GM10266 (cell line): ENCODE measurements around the gene MYO5C.

Experiments
- DNase-seq: peaks from one replicate; pipeline ENCODE4 v3.0.0; 2012; ENCODE audit errors: extremely low spot score
- TF ChIP-seq, protein P1 (sequence below): IDR thresholded peaks from 2 replicates; pipeline ENCODE4 v1.5.1; 2012; ENCODE audit warnings: mild to moderate bottlenecking, low read depth; ENCODE audit not compliant: control insufficient read depth, insufficient read depth; ENCODE audit errors: missing control alignments

Gene MYO5C

GRCh38 chr15:52324109-52324508, 28.5 kb upstream of the MYO5C start:
- DNase-seq: no peak
- TF ChIP-seq, protein P1, sequence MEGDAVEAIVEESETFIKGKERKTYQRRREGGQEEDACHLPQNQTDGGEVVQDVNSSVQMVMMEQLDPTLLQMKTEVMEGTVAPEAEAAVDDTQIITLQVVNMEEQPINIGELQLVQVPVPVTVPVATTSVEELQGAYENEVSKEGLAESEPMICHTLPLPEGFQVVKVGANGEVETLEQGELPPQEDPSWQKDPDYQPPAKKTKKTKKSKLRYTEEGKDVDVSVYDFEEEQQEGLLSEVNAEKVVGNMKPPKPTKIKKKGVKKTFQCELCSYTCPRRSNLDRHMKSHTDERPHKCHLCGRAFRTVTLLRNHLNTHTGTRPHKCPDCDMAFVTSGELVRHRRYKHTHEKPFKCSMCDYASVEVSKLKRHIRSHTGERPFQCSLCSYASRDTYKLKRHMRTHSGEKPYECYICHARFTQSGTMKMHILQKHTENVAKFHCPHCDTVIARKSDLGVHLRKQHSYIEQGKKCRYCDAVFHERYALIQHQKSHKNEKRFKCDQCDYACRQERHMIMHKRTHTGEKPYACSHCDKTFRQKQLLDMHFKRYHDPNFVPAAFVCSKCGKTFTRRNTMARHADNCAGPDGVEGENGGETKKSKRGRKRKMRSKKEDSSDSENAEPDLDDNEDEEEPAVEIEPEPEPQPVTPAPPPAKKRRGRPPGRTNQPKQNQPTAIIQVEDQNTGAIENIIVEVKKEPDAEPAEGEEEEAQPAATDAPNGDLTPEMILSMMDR: no peak

GRCh38 chr15:52318729-52319500, 23.3 kb upstream of the MYO5C start:
- no peak for DNase-seq
- TF ChIP-seq, protein P1: no peak

GRCh38 chr15:52317688-52318087, 22.1 kb upstream of the MYO5C start:
- DNase-seq: no peak

DNA sequence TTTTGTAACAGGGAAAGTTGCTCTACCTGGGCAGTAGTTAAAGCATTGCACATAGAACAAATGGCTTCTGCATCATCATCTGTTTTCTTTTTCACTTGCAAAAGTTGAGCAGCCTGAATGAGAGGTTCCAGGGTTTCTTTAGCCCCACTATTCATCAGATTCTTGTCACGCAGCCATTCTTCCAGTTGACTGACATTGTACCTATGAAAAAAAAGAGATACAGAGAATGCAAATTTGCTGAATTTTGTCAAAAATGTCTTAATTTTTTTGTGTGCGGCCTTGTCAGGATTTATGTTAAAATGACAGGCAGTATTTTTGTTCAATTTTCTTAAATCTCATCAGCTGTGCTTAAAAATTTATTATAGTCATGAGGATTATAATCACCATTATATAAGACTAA, 21.4 kb upstream of the MYO5C start:
- TF ChIP-seq, protein P1: no peak
- DNase-seq: no peak

More at GRCh38 chr15:52317688-52318087, 22.1 kb upstream of the MYO5C start:
- TF ChIP-seq, protein P1: no peak

GRCh38 chr15:52309154-52309548, 13.5 kb upstream of the MYO5C start:
- DNase-seq: no peak
- TF ChIP-seq, protein P1: no peak

DNA sequence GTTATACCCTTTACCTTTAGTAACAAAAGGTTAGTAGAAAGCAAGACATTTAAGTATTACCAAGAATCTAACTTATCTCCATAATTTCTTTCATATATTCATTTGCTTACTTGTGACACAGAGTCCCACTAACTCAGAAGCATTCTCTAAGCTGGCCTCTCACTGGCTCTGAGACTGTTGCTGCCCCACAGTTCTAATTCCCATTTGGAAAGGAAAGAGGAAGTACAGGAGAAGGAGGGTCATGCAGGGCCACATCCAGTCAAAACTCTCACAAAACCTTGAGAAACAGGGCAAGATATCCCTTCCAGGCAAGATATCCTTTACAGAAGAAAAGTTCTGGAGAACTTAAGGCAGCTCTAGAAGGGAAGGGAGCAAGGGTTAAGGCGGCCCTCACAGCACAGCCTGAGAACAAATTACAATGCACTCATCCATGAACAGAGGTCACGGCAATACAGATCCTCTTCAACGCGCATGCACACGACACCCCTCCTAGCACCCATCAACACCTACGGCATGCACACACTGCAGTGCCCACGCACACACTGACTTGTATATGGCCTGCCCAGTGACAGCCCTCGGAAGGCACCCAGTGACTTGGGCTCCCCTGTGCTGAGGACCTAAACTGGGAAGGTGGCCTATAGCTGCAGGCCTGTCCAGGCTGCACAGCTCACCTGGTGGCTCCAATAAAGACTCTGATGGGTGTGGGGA, 13.0 kb upstream of the MYO5C start:
- peak; percentile 20 for DNase-seq
- TF ChIP-seq, protein P1: no peak

- TF ChIP-seq, protein P1: no peak
- no peak for DNase-seq
These were observed 12.2 kb upstream of the MYO5C start for GRCh38 chr15:52307847-52308246.
